Mesothelial cell of epicardium (in vitro differentiated cells): ENCODE measurements around the gene KRTAP10-1. TPM values are rescaled to one million over a fixed set of nuclear protein-coding genes. Genes with fewer than 3 reads are reported as not detected.

ENCODE experiments used
- DNase-seq, 2 experiments: peaks; one replicate each; pipeline ENCODE4 v3.0.0; 2021; ENCODE audit warnings: low spot score in 2 of 2; ENCODE audit not compliant: unreplicated experiment in 2 of 2
- H3K27ac Mint-ChIP-seq: 2 replicates; pipeline ENCODE4 v1.8.0; 2021; ENCODE audit warnings: mixed read lengths
- H3K27me3 Mint-ChIP-seq: 2 replicates; pipeline ENCODE4 v1.8.0; 2021; ENCODE audit warnings: low read depth, mixed read lengths
- H3K36me3 Mint-ChIP-seq: 2 replicates; pipeline ENCODE4 v1.8.0; 2021; ENCODE audit warnings: mixed read lengths
- H3K4me1 Mint-ChIP-seq: 2 replicates; pipeline ENCODE4 v1.8.0; 2021; ENCODE audit warnings: mixed read lengths
- H3K4me3 Mint-ChIP-seq: 2 replicates; pipeline ENCODE4 v1.8.0; 2021; ENCODE audit warnings: mild to moderate bottlenecking, moderate library complexity, mixed read lengths
- H3K9me3 Mint-ChIP-seq: 2 replicates; pipeline ENCODE4 v1.8.0; 2021; ENCODE audit warnings: mixed read lengths
- CTCF ChIP-seq: fragments of 200-600 bp; sonication (generic); IDR thresholded peaks from one replicate; pipeline ENCODE4 v1.5.0; 2021; ENCODE audit warnings: antibody characterized with exemption; ENCODE audit not compliant: unreplicated experiment
- total RNA-seq: library from RNA; stranded (reverse); gene quantifications from 3 replicates; pipeline ENCODE4 v1.2.1, GENCODE V29; 2021

KRTAP10-1 gene
- total RNA-seq, 1 donor from 2014 or later = not detected

GRCh38 chr21:44521301-44521927 is 18.6 kb downstream of the KRTAP10-1 start:
- Mint-ChIP-seq H3K4me1 (peaks cover 2% of the 10 kb centered on the region), H3K36me3 (peaks cover 4% of the 10 kb centered on the region), H3K4me3 (no peak overlapping the region), H3K9me3 (no peaks in the 10 kb centered on the region), H3K27me3 (no peaks in the 10 kb centered on the region), H3K27ac (no peak overlapping the region)
- DNase-seq = no peak
- TF ChIP-seq CTCF = no peak

GRCh38 chr21:44520326-44521300 is 19.4 kb downstream of the KRTAP10-1 start:
- Mint-ChIP-seq H3K9me3 (no peaks in the 10 kb centered on the region), H3K4me1 (peaks cover 2% of the 10 kb centered on the region), H3K27me3 (no peaks in the 10 kb centered on the region), H3K27ac (no peak overlapping the region), H3K36me3 (peaks cover 4% of the 10 kb centered on the region), H3K4me3 (no peak overlapping the region)
- TF ChIP-seq CTCF = no peak
- no peak for DNase-seq

- H3K4me1 Mint-ChIP-seq = peaks cover 2% of the 10 kb centered on the region
- peaks cover 4% of the 10 kb centered on the region for H3K36me3 Mint-ChIP-seq
- TF ChIP-seq CTCF = no peak
- no peak for DNase-seq
- no peaks in the 10 kb centered on the region for H3K9me3 Mint-ChIP-seq
- no peak overlapping the region for H3K4me3 Mint-ChIP-seq
- H3K27ac Mint-ChIP-seq = no peak overlapping the region
- H3K27me3 Mint-ChIP-seq = no peaks in the 10 kb centered on the region
Observed at GRCh38 chr21:44519346-44520325, 20.4 kb downstream of the KRTAP10-1 start.

DNA sequence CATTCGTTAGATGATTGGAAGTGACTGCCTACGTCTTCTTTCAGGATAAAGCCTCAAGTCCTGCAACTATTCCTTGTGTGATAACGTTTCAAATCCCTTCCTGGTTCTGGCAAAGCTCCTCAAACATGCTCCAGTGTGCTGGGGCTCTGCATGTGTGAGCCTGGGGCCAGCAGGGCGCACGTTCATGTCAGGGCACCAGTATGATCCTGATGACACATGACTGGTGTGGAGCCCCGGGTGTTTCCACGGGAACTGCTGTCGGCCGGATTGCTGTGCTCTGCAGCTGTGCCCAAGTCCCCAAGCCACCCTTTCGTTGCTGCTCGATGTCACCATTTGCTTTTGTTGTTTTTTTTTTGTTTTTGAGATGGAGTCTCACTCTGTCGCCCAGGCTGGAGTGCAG is 21.3 kb downstream of the KRTAP10-1 start:
- H3K4me3 Mint-ChIP-seq = no peak overlapping the region
- no peak for TF ChIP-seq CTCF
- no peaks in the 10 kb centered on the region for H3K9me3 Mint-ChIP-seq
- peaks cover 4% of the 10 kb centered on the region for H3K36me3 Mint-ChIP-seq
- H3K27ac Mint-ChIP-seq = no peak overlapping the region
- no peaks in the 10 kb centered on the region for H3K27me3 Mint-ChIP-seq
- H3K4me1 Mint-ChIP-seq = peaks cover 2% of the 10 kb centered on the region
- DNase-seq = no peak

GRCh38 chr21:44517175-44517899 is 22.7 kb downstream of the KRTAP10-1 start:
- DNase-seq = no peak
- TF ChIP-seq CTCF = no peak
- Mint-ChIP-seq H3K4me3 (no peak overlapping the region), H3K27ac (no peak overlapping the region), H3K4me1 (peaks cover 2% of the 10 kb centered on the region), H3K36me3 (peaks cover 4% of the 10 kb centered on the region), H3K9me3 (no peaks in the 10 kb centered on the region), H3K27me3 (no peaks in the 10 kb centered on the region)
